HG03558 (cell line): ENCODE measurements around the gene NUP214.
"Not testable (repeated sequence)": the region's sequence is repeated elsewhere in the genome, so short reads cannot be mapped to it uniquely, and the experiment has no call there.

Source experiments
- ATAC-seq: cut with Tn5 transposase; IDR thresholded peaks from one replicate; pipeline ENCODE4 v1.9.1; 2021; ENCODE audit warnings: moderate number of reproducible peaks; ENCODE audit not compliant: unreplicated experiment; ENCODE audit errors: extremely low read depth

Gene NUP214

GRCh38 chr9:131115360-131115742 is 10.0 kb upstream of the NUP214 start:
- not testable (repeated sequence) for ATAC-seq

GRCh38 chr9:131116281-131117120 is 8.9 kb upstream of the NUP214 start:
- ATAC-seq: no peak

DNA sequence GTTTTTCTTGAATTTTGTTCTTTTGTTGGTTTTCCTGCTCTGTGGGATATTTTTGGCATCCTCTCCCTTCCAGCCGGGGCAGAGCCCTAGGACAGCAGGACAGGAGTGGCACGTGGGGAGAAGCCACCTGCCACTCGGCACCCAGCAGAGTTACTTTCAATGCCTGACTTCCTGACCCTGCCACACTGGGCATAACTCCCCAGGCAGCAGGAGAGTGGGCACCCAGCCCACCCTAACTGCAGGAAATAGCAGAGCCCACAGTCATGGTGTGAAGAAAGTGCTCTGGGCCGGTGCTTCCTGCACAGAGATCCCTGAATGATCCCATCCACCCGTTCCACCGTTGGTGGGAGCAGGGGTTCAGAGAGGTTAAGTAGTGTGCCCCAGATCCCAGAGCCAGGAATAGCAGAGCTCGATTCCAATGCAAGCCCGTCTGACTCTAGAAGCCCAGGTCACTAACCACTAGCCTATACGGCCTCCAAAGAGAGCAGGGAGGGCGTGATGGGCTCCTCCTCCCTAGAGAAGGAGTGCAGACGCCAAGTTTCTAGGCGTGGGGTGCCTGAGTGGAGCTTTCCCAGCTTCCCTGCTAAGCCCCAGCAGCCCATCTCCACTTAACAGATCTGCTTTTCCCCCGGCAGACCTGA is 8.1 kb upstream of the NUP214 start:
- no peak for ATAC-seq

DNA sequence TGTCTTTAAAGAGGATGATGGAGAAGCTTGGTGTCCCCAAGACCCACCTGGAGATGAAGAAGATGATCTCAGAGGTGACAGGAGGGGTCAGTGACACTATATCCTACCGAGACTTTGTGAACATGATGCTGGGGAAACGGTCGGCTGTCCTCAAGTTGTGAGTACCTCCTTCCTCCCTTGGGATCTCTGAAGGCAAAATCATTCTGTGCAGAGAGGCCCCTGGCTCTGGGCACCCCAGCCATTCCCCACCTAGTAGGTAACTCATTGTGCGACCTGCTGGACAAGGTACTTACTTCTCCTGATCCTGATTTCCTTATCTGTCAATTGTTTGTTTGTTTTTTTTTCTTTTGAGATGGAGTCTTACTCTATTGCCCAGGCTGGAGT is 7.6 kb upstream of the NUP214 start:
- ATAC-seq: no peak

DNA sequence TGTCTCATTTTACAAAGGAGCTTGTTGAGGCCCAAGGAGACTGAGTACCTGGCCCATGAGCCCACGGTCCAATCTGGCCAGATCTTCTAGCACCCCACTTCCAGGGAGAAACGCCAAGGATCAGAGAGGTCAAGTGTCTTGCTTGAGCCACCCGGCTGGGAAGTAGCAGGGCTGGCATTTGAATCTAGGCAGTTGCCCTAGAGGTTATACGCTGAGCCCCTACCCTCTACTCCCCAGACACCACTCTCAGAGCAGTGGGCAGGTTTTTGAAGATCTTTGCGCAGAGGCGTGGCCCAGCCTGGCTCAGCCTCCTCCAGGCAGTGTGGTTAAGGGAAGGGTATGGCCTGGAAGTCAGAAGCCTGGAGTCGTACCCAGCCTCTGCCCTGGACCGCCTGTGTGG is 5.8 kb upstream of the NUP214 start:
- ATAC-seq: no peak

- no peak for ATAC-seq
These were observed 4.7 kb upstream of the NUP214 start for GRCh38 chr9:131120620-131121228.

GRCh38 chr9:131121346-131121745 is 4.0 kb upstream of the NUP214 start:
- no peak for ATAC-seq

DNA sequence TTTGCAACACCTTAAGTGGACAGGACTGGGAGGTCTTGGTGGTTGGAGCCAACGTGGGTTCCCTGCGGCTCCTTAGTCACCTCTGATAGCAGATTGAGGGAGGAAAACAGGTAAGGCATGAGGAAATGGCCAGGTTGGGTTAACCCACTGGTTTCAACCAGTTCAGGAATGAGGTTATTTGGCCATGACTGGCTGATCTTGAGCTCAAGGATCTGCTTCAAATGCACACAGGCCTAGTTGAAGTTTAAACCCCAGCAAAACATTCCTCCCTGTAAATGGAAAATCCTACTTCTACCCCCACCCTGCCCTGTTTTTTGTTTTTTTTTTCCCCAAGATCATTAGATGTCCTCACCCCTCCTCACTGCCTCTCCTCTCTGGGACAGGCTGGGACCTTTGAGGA is 3.2 kb upstream of the NUP214 start:
- no peak for ATAC-seq

- no peak for ATAC-seq
These were observed 423 bp upstream of the NUP214 start for GRCh38 chr9:131125038-131125287.

GRCh38 chr9:131126059-131126426 is 657 bp downstream of the NUP214 start:
- no peak for ATAC-seq

GRCh38 chr9:131129183-131129582 is 3.8 kb downstream of the NUP214 start:
- no peak for ATAC-seq

DNA sequence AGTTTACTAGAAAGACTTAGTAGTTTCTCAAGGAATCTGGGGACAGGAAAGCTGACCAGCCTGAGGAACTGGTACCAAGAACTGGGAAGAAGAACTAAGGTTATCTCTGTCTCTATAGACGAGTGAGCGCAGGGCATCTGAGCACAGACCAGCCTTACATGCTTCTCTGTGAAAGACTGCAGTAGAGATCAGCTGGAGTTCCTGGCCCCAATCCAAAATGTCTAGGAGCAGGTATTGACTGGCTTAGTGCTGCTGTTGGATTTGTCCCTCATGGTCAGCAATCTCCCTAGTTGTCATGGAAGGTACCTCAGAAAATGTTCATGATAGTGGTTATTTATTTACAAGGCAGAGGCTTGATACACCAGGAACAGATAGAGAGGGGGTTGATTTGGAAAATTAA is 13.3 kb downstream of the NUP214 start:
- no peak for ATAC-seq

DNA sequence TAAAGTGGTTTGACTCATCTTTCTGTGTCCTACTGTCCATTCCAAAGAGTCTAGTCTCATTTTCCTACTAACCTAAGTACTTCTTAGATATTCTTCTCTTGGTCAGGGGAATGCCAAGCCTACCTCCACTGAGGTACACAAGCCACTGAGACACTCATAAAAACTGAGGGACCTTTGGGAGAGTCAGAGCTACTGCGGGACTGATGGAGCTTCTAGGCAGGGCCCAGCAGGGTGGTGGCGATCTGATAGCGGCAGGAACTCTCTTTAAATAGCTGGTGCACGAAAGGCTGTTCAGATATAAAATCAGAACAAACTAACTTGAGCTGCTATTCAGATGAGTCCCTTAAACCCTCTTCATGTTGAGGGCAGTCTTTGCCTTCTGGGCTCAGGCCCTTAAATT is 14.7 kb downstream of the NUP214 start:
- ATAC-seq: no peak

- no peak for ATAC-seq
These were observed 15.2 kb downstream of the NUP214 start for GRCh38 chr9:131140550-131140949.

- ATAC-seq: no peak
These were observed 16.8 kb downstream of the NUP214 start for GRCh38 chr9:131142160-131142559.

- ATAC-seq: no peak
These were observed 18.8 kb downstream of the NUP214 start for GRCh38 chr9:131144201-131144600.

DNA sequence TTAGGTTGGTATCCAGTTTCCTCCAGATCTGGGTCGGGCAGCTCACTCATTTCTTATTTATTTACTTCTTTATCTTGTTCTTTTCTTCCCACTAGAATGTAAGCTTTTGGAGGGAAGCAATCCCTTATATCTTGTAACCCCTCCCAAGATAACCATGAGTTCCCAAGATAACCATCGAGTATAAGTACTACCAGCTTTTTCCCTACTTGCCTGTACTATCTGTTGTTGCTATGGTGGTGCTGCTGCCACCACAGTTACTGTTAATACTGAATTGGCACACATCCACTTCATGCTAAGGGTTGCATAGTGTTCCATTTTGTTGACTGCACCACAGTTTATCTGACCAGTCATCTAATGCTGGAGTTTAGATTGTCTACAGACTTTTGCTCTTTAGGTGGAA is 19.9 kb downstream of the NUP214 start:
- ATAC-seq: no peak

GRCh38 chr9:131146186-131146585 is 20.8 kb downstream of the NUP214 start:
- ATAC-seq: no peak

DNA sequence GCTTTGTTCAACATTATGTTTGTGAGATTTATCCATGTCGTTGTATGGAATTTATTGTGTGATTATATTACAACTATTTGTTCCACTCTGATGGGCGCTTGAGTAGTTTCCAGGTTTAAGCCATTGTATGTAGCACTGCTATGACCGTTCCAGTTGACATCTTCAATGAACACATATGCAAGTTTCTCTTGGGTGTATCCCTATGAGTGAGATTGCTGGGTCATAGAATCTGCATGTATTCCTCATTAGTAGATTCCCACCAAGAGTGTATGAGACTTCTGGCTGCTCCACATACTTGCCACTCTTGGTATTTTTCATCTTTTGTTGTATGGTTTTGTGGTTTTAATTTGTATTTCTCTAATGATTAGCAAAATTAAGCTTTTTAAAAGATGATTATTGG is 22.9 kb downstream of the NUP214 start:
- ATAC-seq: no peak

DNA sequence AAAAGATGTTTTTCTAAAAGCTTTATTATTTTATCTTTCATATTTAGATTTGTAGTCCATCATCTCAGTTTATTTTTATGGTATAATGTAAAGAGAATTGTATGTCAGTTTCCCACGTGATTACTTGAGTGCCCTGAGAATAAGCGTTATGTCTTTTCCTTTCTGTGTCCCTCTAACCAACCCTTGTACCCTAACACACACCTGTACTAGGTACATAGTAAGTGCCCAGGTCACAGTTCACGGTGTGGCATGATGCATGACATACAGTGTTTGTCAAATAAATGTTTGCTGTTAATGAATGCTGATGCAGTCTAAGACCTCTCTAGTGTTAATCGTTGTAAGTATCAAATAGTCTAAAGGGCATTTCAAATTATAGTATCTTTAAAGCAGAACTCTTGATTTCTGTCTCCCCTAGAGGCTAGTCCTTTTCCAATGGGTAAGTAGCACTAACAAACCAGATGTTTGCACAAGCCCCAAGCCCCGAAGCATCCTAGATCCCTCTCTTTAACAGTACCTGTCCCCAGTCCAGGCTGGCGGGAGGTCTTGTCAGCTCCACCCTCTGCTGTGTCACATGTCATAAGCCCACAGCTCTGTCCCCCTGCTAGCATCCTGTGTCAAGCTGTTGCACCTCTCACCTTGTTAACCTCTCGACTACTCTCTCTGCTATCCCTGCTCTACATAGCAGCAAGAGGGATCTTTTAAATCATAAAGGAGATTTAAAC is 23.7 kb downstream of the NUP214 start:
- no peak for ATAC-seq

GRCh38 chr9:131149688-131150053 is 24.3 kb downstream of the NUP214 start:
- no peak for ATAC-seq
